GM12865 (cell line): ENCODE results near the gene RPL18.

ENCODE experiments used
- DNase-seq: peaks from one replicate; pipeline ENCODE4 v3.0.0; 2010; ENCODE audit warnings: low read depth
- H3K4me3 ChIP-seq: 2 replicates; pipeline ENCODE4 v1.5.1; 2011; ENCODE audit warnings: mild to moderate bottlenecking, low read depth, low read length, control low read depth
- CTCF ChIP-seq: IDR thresholded peaks from 2 replicates; pipeline ENCODE4 v1.5.1; 2011; ENCODE audit warnings: low read length, control low read depth, low read depth, inconsistent platforms; ENCODE audit not compliant: insufficient read depth; ENCODE audit errors: missing control alignments

RPL18 gene

GRCh38 chr19:48616491-48617056, 2.4 kb downstream of the RPL18 start:
- DNase-seq, result no peak
- TF ChIP-seq CTCF, result no peak
- no peak overlapping the region; the same call in 1 of the 2 replicates for H3K4me3 ChIP-seq

DNA sequence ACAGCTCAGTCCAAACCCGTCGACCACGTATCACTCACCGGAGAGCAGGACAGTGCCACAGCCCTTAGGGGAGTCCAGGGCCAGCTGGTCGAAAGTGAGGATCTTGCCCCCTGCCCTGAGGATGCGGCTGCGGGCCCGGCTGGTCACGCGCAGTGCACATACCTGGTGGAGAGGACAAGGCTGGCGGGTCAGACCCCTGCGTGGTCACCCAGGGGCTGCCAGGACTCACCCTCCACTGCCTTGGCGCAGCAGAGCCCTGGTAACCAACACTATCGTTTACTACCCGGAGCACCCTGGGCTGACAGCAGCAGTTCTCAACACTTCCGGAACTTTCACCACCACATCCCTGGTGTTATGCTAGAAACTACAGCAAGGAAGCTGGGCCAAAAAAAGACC, 2.9 kb downstream of the RPL18 start:
- H3K4me3 ChIP-seq, result no peak overlapping the region
- no peak for DNase-seq
- no peak for TF ChIP-seq CTCF

DNA sequence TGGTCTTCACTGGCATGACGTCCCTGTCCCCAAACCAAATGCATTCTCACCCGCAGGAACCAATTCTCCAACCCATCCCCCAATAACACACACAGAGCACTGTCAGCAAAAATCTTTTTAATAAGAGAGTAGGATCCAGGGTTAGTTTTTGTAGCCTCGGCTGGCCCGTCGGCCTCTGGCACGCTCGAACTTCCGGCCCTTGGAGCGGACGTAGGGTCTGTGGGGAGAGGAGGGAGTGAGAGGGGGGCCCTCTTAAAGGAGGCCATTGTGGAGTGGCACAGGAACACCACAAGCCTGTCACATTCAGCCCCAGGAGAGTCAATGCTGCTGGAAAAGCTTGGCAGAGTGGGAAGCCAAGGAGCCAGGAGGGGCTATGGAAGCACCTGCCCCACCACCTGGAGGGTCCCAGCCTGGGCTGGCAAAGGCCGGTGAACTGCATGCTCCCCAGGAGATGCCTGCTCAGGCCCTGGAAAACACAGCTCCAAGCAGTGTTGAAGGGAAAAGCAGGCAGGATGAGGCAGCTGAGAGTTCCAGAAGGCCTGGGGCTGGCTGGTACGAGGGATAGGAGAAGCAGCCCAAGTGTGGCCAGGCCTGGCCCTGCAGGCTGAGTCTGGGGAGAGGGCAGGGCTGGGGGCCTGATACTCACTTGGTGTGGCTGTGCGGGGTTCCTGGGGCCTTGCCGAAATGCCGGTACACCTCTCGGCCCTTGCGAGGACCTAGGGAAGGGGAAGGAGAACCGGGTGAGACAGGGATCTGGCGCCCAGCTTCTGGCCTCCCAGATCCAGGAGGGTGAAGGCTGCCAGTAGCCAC, 3.5 kb downstream of the RPL18 start:
- no peak for DNase-seq
- no peak for TF ChIP-seq CTCF
- H3K4me3 ChIP-seq, result no peak overlapping the region

GRCh38 chr19:48614436-48615230, 4.3 kb downstream of the RPL18 start, which contains the start of gene FAM83E:
TSS of gene FAM83E (minus strand) at chr19:48615076. CDS start at chr19:48613372, 1,704 bp downstream.
- no peak within 1 kb of the TSS for H3K4me3 ChIP-seq
- peak; percentile 44 for DNase-seq
- TF ChIP-seq CTCF, result no peak

- TF ChIP-seq CTCF, result no peak
- no peak overlapping the region for H3K4me3 ChIP-seq
- DNase-seq, result peak; percentile 32
These were observed 5.0 kb downstream of the RPL18 start for GRCh38 chr19:48613852-48614435.

DNA sequence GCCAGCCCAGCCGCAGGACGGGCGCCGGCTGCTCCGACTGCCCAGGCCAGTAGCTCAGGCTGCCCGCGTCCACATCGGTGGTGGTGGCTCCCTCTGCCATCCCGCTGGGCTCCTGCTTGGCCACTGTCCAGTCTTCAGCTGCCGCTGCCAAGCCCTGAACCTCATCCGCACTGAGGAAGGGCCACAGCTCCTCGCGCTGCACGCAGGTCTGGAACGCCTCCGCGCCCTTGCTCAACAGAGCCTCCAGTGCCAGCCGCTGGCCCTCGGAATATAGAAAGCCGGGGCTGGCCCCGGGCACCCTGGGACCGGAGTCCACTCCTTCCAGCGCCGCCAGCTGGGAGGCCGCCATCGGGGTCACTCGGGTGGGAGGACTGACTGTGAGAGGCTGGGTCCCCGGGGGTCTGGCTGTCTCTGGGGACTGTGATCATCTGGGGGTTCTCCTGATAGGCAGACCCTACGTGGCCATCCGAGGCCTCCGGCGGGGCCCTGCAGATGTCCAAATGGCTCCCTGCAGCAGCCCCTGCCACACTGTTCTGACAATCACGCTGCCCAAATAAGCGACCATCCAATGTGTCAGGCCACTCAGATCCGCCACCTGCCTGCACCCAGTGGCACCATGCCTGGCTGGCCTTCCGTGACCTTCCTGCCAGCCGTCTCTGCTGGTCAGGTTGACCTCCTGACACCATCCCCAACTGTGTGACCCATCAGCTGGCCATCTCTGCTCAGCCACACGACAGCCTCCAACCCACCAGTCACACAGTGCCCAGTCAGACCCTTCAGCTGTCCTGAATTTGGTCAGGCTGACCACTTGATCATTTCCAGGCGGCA, 5.7 kb downstream of the RPL18 start:
- peak; percentile 26 for DNase-seq
- H3K4me3 ChIP-seq, result no peak overlapping the region
- TF ChIP-seq CTCF, result no peak
